SU-DHL-6 (cell line): ENCODE data around the gene PDE4D.

Experiments used
- H2AFZ ChIP-seq: fragments of 200-600 bp; sonication (generic); 2 replicates; pipeline ENCODE4 v1.6.1; 2014; ENCODE audit warnings: low read depth, mild to moderate bottlenecking, moderate library complexity, mixed read lengths, antibody characterized with exemption, low read length; ENCODE audit not compliant: severe bottlenecking
- H3F3A ChIP-seq: fragments of 200-600 bp; shearing (Covaris generic); 2 replicates; pipeline ENCODE4 v1.6.0; 2016; ENCODE audit warnings: antibody characterized with exemption, mild to moderate bottlenecking; ENCODE audit not compliant: insufficient read depth
- H3K27ac ChIP-seq: fragments of 200-600 bp; sonication (generic); 2 replicates; pipeline ENCODE4 v1.5.1; 2016; ENCODE audit warnings: low read depth, mild to moderate bottlenecking, low read length, moderate library complexity, mixed read lengths
- H3K27me3 ChIP-seq: fragments of 200-600 bp; sonication (generic), shearing (Covaris generic); 2 replicates; pipeline ENCODE4 v1.6.0; 2014; ENCODE audit warnings: mild to moderate bottlenecking, low read length
- H3K36me3 ChIP-seq: fragments of 200-600 bp; sonication (generic); 2 replicates; pipeline ENCODE4 v1.6.1; 2014; ENCODE audit warnings: mild to moderate bottlenecking, low read length, mixed read lengths
- H3K4me2 ChIP-seq: fragments of 300-600, 200-600 bp; shearing (Covaris generic), sonication (generic); 2 replicates; pipeline ENCODE4 v1.6.0; 2014; ENCODE audit warnings: low read length, low read depth, mild to moderate bottlenecking; ENCODE audit not compliant: poor library complexity, severe bottlenecking
- H3K4me3 ChIP-seq: fragments of 200-600 bp; sonication (generic); 2 replicates; pipeline ENCODE4 v1.5.1; 2014; ENCODE audit warnings: antibody characterized with exemption, low read length, mild to moderate bottlenecking, mixed read lengths; ENCODE audit not compliant: insufficient read depth, poor library complexity, severe bottlenecking
- H3K79me2 ChIP-seq: fragments of 200-600 bp; sonication (generic); 2 replicates; pipeline ENCODE4 v1.6.1; 2014; ENCODE audit warnings: mild to moderate bottlenecking, low read length, moderate library complexity; ENCODE audit not compliant: insufficient read depth
- H3K9ac ChIP-seq: fragments of 200-600 bp; sonication (generic); 2 replicates; pipeline ENCODE4 v1.7.0; 2014; ENCODE audit warnings: mild to moderate bottlenecking, low read length
- H3K9me2 ChIP-seq: fragments of 200-600 bp; sonication (generic); replicated peaks from 2 replicates; pipeline ENCODE4 v1.6.1; 2014; ENCODE audit warnings: low read length; ENCODE audit not compliant: insufficient read depth
- H3K9me3 ChIP-seq: fragments of 200-600 bp; sonication (generic); 2 replicates; pipeline ENCODE4 v1.6.1; 2014; ENCODE audit warnings: low read length, mixed read lengths; ENCODE audit not compliant: insufficient read depth
- H4K20me1 ChIP-seq: fragments of 200-600 bp; sonication (generic); 2 replicates; pipeline ENCODE4 v1.6.1; 2014; ENCODE audit warnings: low read depth, mild to moderate bottlenecking, antibody characterized with exemption, low read length, moderate library complexity, mixed read lengths
- CTCF ChIP-seq: fragments of 200-600 bp; sonication (generic); IDR thresholded peaks from one replicate; pipeline ENCODE4 v1.5.1; 2017; ENCODE audit warnings: antibody characterized with exemption, mild to moderate bottlenecking, low read length, moderate library complexity; ENCODE audit not compliant: insufficient read depth, poor library complexity, severe bottlenecking
- EZH2phosphoT487 ChIP-seq: fragments of 200-600 bp; sonication (generic), shearing (Covaris generic); conservative IDR thresholded peaks from 2 replicates; pipeline ENCODE4 v1.6.1; 2018; ENCODE audit warnings: mild to moderate bottlenecking, antibody characterized with exemption, low read length, moderate library complexity, mixed read lengths

The PDE4D gene

GRCh38 chr5:58970766-58971165 is 922.8 kb downstream of the PDE4D start:
- Histone ChIP-seq H3K9ac (no peak overlapping the region), H3K27ac (no peak overlapping the region), H3K27me3 (no peaks in the 10 kb centered on the region), H3K9me3 (no peaks in the 10 kb centered on the region), H4K20me1 (no peaks in the 10 kb centered on the region), H3F3A (no peaks in the 10 kb centered on the region), H3K9me2 (no peaks in the 10 kb centered on the region), H3K36me3 (no peaks in the 10 kb centered on the region), H2AFZ (no peak overlapping the region), H3K4me2 (no peak overlapping the region), H3K4me3 (no peak overlapping the region), H3K79me2 (no peaks in the 10 kb centered on the region)
- TF ChIP-seq CTCF, result no peak
- TF ChIP-seq EZH2phosphoT487, result no peak

GRCh38 chr5:58969795-58970194 is 923.7 kb downstream of the PDE4D start:
- no peaks in the 10 kb centered on the region for H3K79me2 ChIP-seq
- no peak overlapping the region for H3K27ac ChIP-seq
- H3K4me2 ChIP-seq, result no peak overlapping the region
- H3K27me3 ChIP-seq, result no peaks in the 10 kb centered on the region
- H3F3A ChIP-seq, result no peaks in the 10 kb centered on the region
- H3K9ac ChIP-seq, result no peak overlapping the region
- no peaks in the 10 kb centered on the region for H3K9me3 ChIP-seq
- no peaks in the 10 kb centered on the region for H4K20me1 ChIP-seq
- H2AFZ ChIP-seq, result no peak overlapping the region
- TF ChIP-seq CTCF (no peak), EZH2phosphoT487 (no peak)
- no peak overlapping the region for H3K4me3 ChIP-seq
- H3K36me3 ChIP-seq, result no peaks in the 10 kb centered on the region
- no peaks in the 10 kb centered on the region for H3K9me2 ChIP-seq

- Histone ChIP-seq H3K4me2 (no peak overlapping the region), H3K27me3 (no peaks in the 10 kb centered on the region), H3K9me3 (no peaks in the 10 kb centered on the region), H3F3A (no peaks in the 10 kb centered on the region), H4K20me1 (no peaks in the 10 kb centered on the region), H2AFZ (no peak overlapping the region), H3K27ac (no peak overlapping the region), H3K4me3 (no peak overlapping the region), H3K9me2 (no peaks in the 10 kb centered on the region), H3K79me2 (no peaks in the 10 kb centered on the region), H3K36me3 (no peaks in the 10 kb centered on the region), H3K9ac (no peak overlapping the region)
- TF ChIP-seq EZH2phosphoT487, result no peak
- no peak for TF ChIP-seq CTCF
Measured at GRCh38 chr5:58969253-58969652, 924.3 kb downstream of the PDE4D start.
